Brain microvascular endothelial cell (primary cell): ENCODE data around the gene YPEL5.

ENCODE experiments used
- DNase-seq: peaks from one replicate; pipeline ENCODE4 v3.0.0-alpha.2; 2020
- H3K27ac ChIP-seq: fragments of 250-450 bp; sonication (Bioruptor Pico); 2 replicates; pipeline ENCODE4 v1.5.1; 2020; ENCODE audit warnings: mild to moderate bottlenecking, moderate library complexity
- H3K27me3 ChIP-seq: fragments of 250-450 bp; sonication (Bioruptor Pico); replicated peaks from 2 replicates; pipeline ENCODE4 v1.5.1; 2020; ENCODE audit warnings: mild to moderate bottlenecking
- H3K36me3 ChIP-seq: fragments of 250-450 bp; sonication (Bioruptor Pico); replicated peaks from 2 replicates; pipeline ENCODE4 v1.5.1; 2020; ENCODE audit warnings: mild to moderate bottlenecking
- H3K4me3 ChIP-seq: 2 replicates; pipeline ENCODE4 v1.5.1; 2011; ENCODE audit warnings: low read depth, mild to moderate bottlenecking, control low read depth, low read length, moderate library complexity
- CTCF ChIP-seq: IDR thresholded peaks from 2 replicates; pipeline ENCODE4 v1.5.1; 2011; ENCODE audit warnings: low read depth, mild to moderate bottlenecking, moderate library complexity, low read length, control low read depth, inconsistent platforms; ENCODE audit errors: missing control alignments
- in situ Hi-C: cut with HindIII; loops from 2 replicates; pipeline ENCODE4 v1.10.0; 2017; ENCODE audit warnings: low sequenced_read_pairs, low pct_ligation_motif_present

Gene YPEL5

GRCh38 chr2:30206461-30207430 lies 59.9 kb downstream of the YPEL5 start:
- Histone ChIP-seq H3K27me3 (no peaks in the 10 kb centered on the region), H3K4me3 (no peak overlapping the region), H3K27ac (no peak overlapping the region), H3K36me3 (no peaks in the 10 kb centered on the region)
- no peak for DNase-seq
- in situ Hi-C loops = no loop called here
- TF ChIP-seq CTCF = no peak

GRCh38 chr2:30208453-30208852 lies 61.6 kb downstream of the YPEL5 start:
- in situ Hi-C loops = no loop called here
- no peaks in the 10 kb centered on the region for H3K27me3 ChIP-seq
- H3K27ac ChIP-seq = no peak overlapping the region
- no peak overlapping the region for H3K4me3 ChIP-seq
- no peaks in the 10 kb centered on the region for H3K36me3 ChIP-seq
- peak; percentile 93 for TF ChIP-seq CTCF
- peak; percentile 61 for DNase-seq

- no peak for DNase-seq
- no peak for TF ChIP-seq CTCF
- H3K27me3 ChIP-seq = no peaks in the 10 kb centered on the region
- in situ Hi-C loops = no loop called here
- H3K27ac ChIP-seq = no peak overlapping the region
- H3K4me3 ChIP-seq = no peak overlapping the region
- H3K36me3 ChIP-seq = no peaks in the 10 kb centered on the region
These were observed 62.4 kb downstream of the YPEL5 start for GRCh38 chr2:30209227-30209626.
